Limb (tissue), 2 donors: Measurements from ENCODE around the gene EFCAB9.
"Not testable (repeated sequence)": the region's sequence is repeated elsewhere in the genome, so short reads cannot be mapped to it uniquely, and the experiment has no call there.

Source experiments
- DNase-seq, 2 donors: peaks; one replicate each; pipeline ENCODE4 v3.0.0-alpha.2; 2016; ENCODE audit errors: extremely low spot score in 2 of 2

Gene EFCAB9

DNA sequence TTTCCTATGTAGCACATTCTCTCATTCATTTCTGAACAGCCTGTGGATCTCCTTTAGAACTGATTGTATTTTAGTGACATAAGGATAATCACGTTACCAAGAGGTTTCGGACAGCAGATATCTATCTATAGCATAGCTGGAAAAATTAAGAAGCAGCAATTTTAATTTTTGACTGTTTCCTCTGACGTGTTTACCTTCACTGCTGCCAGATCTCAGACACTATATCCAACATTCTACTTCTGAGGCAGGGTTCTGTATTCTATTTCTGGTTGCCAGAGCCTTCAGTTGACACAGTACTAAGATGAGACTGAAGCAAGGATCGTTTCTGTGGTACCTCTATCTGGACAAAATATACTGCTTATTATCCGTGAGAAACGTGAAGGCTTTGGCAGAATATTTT is at the start of gene EFCAB9:
TSS of gene EFCAB9 (plus strand) at position 301 of the 400 bp plus-strand sequence. CDS start at position 302, 1 bp downstream.
- no peak for DNase-seq

GRCh38 chr5:172144291-172144815 is 49.6 kb upstream of the EFCAB9 start:
- DNase-seq = no peak

- no peak for DNase-seq
Measured at GRCh38 chr5:172144931-172145869, 48.8 kb upstream of the EFCAB9 start.

GRCh38 chr5:172145870-172146747 is 47.9 kb upstream of the EFCAB9 start:
- no peak for DNase-seq

DNA sequence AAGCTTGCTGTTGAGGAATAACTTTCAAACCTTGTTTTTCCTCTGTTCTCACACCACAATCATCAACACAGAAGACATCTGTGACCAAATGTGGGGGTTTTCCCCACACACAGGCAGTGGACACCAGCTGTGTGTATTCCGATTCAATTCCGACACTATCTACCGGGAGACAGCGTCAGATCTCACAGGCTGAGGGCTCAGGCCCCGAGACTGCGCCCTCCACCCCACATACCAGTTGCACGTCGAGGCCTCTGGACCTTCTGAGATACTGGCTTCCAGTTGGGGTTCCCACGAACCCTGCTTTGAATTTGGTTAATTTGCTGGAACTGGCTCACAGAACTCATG is 47.3 kb upstream of the EFCAB9 start:
- no peak for DNase-seq

DNA sequence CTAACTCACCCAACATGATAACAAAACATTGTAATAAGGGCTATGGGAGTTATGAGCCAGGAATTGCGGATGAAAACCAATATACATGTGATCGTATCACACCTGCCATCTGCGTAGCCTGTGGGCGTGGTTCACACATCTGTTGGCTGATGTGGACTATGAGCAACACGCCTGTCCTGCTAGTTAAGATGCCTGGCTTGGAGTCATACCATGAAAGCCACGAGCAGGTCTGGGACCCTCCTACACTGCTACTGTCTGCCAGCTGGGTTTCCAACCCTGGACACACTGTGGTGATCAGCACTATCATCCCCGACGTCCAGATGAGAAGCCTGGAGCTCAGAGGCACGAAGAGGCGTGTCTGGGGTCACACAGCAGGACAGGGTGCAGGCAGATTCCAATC is 46.1 kb upstream of the EFCAB9 start:
- no peak for DNase-seq

DNA sequence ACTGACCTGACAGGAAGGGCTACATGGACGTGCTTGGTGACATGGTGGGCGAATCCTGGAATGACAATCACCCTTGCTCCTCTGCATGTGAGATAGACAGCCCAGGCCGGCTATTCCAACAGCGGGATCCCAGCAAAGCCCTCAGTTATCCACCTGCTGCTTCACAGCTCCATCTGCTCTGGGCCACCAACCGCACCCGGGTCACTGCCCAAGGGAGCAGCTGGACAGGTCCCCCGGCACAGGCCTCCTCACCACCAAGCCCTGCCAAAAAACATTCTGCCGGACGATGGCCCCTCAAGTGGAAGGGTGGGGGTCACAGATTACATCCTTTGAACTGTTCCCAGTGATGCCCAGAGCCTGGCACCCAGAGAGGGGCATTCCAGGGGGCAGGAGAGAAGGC is 45.6 kb upstream of the EFCAB9 start:
- DNase-seq = no peak

DNA sequence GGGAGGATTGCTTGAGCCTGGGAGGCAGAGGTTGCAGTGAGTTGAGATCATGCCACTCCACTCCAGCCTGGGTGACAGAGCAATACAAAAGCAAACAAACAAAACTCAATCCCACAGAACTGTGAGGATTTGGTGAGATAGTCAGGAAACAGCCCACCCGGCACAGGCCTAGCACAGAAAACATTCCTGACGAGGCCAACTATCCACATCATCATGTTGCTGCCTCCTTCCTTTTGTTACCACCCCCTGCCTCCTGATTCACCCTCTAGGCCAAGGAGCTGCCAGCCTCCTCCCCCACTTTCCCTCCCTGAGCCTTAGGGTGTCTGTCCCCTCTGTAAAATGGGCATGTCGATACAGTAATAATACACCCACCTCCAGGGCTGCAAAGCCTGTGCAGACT is 44.9 kb upstream of the EFCAB9 start:
- no peak for DNase-seq

DNA sequence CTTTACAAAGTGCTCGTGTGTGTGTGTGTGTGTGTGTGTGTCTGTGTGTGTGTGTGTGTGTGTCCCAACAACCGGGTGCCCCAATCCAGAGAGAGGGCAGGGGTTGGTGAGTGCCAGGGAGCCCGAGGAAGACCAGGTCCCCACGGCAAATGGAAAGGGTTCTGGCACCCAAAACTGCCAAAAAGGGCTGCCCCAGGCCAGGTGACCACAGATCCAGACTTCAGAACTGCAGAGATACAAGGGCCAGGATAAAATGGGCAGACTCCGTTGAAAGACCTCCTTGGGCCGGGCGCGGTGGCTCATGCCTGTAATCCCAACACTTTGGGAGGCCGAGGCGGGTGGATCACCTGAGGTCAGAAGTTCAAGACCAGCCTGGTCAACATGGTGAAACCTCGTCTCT is 44.5 kb upstream of the EFCAB9 start:
- not testable (repeated sequence) for DNase-seq

GRCh38 chr5:172150514-172151425 is 43.2 kb upstream of the EFCAB9 start:
- no peak for DNase-seq

DNA sequence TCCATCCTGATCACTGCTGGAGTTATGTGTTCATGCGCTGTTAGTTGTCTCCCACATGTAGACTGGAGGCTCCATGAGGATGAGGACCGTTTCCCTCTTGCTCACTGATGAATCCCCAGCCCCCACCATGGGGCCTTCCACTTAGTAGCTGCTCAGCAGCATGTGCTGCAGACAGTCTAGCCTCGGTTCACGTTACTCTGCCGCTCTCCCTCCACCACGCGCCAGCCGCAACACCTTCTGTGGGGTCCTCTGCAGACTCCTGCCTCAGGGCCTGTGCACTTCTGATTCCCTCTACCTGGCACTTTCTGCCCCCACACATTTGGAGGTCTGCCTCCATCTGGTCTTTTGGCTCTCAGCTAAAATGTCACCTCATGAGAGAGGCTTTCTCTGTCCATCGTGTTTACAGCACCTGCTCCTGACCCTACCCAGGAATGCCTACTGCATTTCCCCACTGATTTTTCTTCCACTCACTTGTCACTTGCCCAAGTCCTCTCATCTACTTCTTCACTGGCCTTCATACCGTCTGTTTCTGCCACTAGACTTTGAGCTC is 42.2 kb upstream of the EFCAB9 start:
- DNase-seq = no peak

- DNase-seq = no peak
Measured at GRCh38 chr5:172153695-172154094, 40.3 kb upstream of the EFCAB9 start.

DNA sequence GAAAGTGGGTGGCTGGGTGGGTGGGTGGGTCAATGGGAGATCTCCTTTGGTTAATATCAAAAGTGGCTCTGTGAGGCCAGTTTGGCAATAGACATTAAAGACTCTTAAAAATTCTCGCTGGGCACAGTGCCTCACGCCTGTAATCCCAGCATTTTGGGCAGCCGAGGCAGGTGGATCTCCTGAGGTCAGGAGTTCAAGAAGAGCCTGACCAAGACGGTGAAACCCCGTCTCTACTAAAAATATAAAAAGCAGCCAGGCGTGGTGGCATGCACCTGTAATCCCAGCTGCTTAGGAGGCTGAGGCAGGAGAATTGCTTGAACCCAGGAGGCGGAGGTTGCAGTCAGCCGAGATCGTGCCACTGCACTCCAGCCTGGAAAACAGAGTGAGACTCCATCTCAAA is 38.9 kb upstream of the EFCAB9 start:
- not testable (repeated sequence) for DNase-seq

DNA sequence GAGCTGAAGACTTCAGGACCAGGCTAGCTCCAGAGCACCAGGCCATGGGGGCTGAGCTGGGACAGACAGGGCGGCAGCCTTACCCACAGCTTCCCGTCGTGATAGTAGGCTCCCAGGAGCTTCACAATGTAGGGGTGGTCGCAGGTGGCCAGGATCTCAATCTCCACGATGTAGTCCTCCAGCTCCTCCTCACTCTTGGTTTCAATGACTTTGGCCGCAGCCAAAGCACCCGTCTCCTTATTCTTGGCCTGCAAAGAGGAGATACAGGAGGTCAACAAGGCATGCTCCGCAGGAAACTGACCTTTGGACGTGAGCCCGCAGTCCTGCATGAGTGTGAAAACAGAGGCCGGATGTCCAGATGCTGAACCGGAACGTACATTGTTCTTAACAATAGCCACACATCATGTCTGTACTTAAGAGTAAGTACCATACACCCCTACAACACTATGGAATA is 37.4 kb upstream of the EFCAB9 start:
- no peak for DNase-seq

GRCh38 chr5:172159016-172159415 is 35.0 kb upstream of the EFCAB9 start:
- no peak for DNase-seq

DNA sequence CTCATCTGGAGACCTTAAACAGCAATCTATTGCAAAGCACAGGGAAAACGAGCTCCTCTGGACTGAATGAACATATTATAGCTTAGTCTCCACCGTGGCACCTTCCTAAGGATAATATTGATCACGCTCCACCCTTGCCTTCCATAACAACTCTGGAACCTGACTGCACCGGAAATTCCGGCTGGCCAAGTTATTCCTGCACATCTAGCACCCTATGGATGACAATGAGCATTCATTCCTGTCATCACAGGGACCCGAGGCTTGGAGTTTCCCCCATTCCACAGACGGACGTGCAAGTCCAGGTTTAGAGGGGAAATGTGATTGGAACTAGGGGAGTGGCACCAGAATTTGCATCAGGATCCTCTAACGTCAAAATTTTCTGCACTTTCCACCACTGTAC is 33.5 kb upstream of the EFCAB9 start:
- no peak for DNase-seq

DNA sequence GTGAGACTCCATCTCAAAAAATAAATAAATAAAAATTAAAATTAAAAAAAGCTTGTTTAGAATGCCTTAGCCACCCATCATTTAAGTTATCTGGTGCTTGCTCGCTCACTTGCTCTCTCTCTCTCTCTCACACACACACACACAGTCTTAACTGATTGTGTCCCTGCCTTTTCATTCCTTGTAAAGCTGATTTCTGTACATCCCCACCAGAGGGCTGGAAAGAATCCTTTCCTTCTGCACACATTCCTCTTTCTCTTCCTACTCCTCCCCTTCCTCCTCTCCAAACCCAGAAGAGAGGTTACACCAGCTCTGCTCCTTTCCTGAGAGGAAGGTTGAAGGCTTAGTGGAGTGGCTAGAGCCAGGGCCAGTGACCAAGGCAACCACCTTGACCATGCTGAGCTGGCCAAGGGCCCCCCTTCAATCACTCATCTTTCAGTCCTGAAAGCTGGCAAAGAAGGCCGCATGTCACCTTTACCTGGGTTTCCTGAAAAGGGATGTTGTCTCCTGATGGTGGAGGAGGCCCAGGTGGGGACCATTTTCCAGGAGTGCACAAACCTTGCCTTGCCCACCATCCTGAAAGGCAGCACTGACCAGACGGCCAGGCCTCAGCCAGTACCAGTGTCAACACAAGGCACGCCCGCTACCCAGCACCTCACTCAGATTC is 31.5 kb upstream of the EFCAB9 start:
- DNase-seq = peak in 1 of 2 donors; percentile 40

GRCh38 chr5:172162987-172163343 is 31.0 kb upstream of the EFCAB9 start:
- DNase-seq = no peak

- no peak for DNase-seq
Measured at GRCh38 chr5:172163346-172163745, 30.6 kb upstream of the EFCAB9 start.

DNA sequence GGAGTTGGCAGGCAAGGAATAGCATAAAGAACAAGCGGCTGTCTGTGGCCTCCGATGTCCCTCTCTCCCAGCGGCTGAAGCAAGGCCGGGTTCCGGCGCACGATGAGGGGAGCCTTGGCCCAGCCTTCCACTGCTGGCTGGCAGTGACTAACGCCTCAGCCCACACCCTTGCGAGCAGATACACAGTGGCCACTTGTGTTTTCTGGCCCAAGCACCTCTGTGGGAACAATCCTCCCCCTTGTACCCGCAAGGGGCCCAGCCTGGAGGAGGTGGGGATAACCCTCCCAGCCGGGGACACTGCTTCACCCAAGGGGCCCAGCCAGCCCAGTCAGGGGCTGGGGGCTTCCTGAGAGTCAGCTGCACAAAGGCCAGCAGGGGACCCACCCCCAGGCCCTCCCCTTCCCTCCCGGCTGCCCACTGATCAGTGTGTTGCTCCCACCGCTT is 29.2 kb upstream of the EFCAB9 start:
- peak in 1 of 2 donors; percentile 72 for DNase-seq
